GM12872 (cell line): ENCODE results near the gene SCRN2.

Source experiments
- CTCF ChIP-seq: IDR thresholded peaks from 3 replicates; pipeline ENCODE4 v1.5.1; 2011; ENCODE audit warnings: low read depth, mild to moderate bottlenecking, low read length, moderate library complexity; ENCODE audit not compliant: insufficient read depth

Gene SCRN2

GRCh38 chr17:47816111-47816735 lies 24.9 kb downstream of the SCRN2 start:
- no peak for TF ChIP-seq CTCF

GRCh38 chr17:47815106-47815918 lies 25.8 kb downstream of the SCRN2 start:
- no peak for TF ChIP-seq CTCF

GRCh38 chr17:47813512-47814031 lies 27.5 kb downstream of the SCRN2 start:
- no peak for TF ChIP-seq CTCF

- no peak for TF ChIP-seq CTCF
Measured at GRCh38 chr17:47813077-47813476, 28.0 kb downstream of the SCRN2 start.

GRCh38 chr17:47812146-47812920 lies 28.7 kb downstream of the SCRN2 start:
- TF ChIP-seq CTCF: no peak

- no peak for TF ChIP-seq CTCF
Measured at GRCh38 chr17:47811709-47812108, 29.4 kb downstream of the SCRN2 start.
